Tibial nerve (tissue), 3 donors: Measurements from ENCODE around the gene APLN.

Experiments used
- POLR2A ChIP-seq, 2 donors: fragments of 450-650 bp; IDR thresholded peaks; one replicate each; pipeline ENCODE4 v1.6.1; 2017; ENCODE audit warnings: antibody characterized with exemption in 2 of 2, mild to moderate bottlenecking in 2 of 2, moderate library complexity in 2 of 2
- TF ChIP-seq, protein P1 (sequence below), 5 experiments: fragments of 200-600 bp in 3 of 5; fragments of 450-650 bp in 2 of 5; sonication (generic) in 3 of 5; IDR thresholded peaks; one replicate each; pipeline ENCODE4 v1.5.1; 2016 to 2019; ENCODE audit warnings: antibody characterized with exemption in 5 of 5, mild to moderate bottlenecking in 3 of 5, moderate library complexity in 2 of 5

DNA sequence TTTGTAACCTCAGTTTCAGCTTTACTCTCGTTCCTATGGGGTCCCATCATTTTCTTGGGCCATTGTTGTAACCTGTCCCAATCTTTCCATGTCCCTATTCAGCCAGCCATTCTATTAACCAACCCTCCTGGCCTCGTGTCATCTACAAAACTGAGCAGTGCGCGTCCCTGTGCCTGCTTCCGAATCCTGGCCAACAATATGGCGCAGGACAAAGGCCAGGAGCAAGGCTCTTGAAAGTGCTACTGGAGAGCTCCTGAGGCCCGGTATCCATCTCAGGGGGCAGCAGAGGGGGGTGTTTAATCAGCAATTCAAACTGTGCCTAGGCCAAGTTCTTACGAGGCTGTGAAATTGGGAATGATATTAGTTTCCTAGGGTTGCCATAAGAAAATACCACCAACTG, 41.2 kb upstream of the APLN start:
- TF ChIP-seq, protein P1, sequence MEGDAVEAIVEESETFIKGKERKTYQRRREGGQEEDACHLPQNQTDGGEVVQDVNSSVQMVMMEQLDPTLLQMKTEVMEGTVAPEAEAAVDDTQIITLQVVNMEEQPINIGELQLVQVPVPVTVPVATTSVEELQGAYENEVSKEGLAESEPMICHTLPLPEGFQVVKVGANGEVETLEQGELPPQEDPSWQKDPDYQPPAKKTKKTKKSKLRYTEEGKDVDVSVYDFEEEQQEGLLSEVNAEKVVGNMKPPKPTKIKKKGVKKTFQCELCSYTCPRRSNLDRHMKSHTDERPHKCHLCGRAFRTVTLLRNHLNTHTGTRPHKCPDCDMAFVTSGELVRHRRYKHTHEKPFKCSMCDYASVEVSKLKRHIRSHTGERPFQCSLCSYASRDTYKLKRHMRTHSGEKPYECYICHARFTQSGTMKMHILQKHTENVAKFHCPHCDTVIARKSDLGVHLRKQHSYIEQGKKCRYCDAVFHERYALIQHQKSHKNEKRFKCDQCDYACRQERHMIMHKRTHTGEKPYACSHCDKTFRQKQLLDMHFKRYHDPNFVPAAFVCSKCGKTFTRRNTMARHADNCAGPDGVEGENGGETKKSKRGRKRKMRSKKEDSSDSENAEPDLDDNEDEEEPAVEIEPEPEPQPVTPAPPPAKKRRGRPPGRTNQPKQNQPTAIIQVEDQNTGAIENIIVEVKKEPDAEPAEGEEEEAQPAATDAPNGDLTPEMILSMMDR (IDR thresholded peaks at IDR 0.05) = no peak
- no peak for TF ChIP-seq POLR2A (IDR thresholded peaks at IDR 0.05)
